ENCODE measurements around the gene FRMD8. TPM values are rescaled to one million over a fixed set of nuclear protein-coding genes. Genes with fewer than 3 reads are reported as not detected.

Gene FRMD8
- total RNA-seq, 3 donors from 2014 or later (not counting 1 experiment from before 2014, with no cell fraction given): 45.6 to 58.4 (median 57.7) TPM

GRCh38 chr11:65382804-65383368 is 3.6 kb upstream of the FRMD8 start:
- no peaks in the 10 kb centered on the region for H3K36me3 Mint-ChIP-seq
- no peak for ATAC-seq
- peak overlapping the region; percentile 89 for H3K4me3 Mint-ChIP-seq
- no peaks in the 10 kb centered on the region for H3K36me3 ChIP-seq (ENCODE audit: control insufficient read depth, insufficient read depth, low read length)
- peak overlapping the region; percentile 51 for H3K4me3 ChIP-seq (ENCODE audit: low read length)
- peaks cover 39 to 60% of the 10 kb centered on the region in 2 donors for H3K4me1 Mint-ChIP-seq
- no peaks in the 10 kb centered on the region for H3K9me3 Mint-ChIP-seq
- peak overlapping the region; percentile 92 for H3K27ac ChIP-seq (ENCODE audit: low read length)
- no peaks in the 10 kb centered on the region for H3K27me3 ChIP-seq (ENCODE audit: control insufficient read depth, insufficient read depth, low read length)
- H3K9me3 ChIP-seq (ENCODE audit: control insufficient read depth, insufficient read depth, low read length): no peaks in the 10 kb centered on the region
- intact Hi-C loops (cut with micrococcal nuclease): loop anchor here (1.0 kb wide), 4 partner anchors 33 to 127 kb away; no protein-coding TSS in a partner anchor
- peak overlapping the region; percentile 99 for H3K27ac Mint-ChIP-seq
- TF ChIP-seq CTCF (IDR thresholded peaks at IDR 0.05): no peak
- no peak for DNase-seq
- no peaks in the 10 kb centered on the region for H3K27me3 Mint-ChIP-seq (ENCODE audit: low read depth in 2 of 2)
- 21% methylated on average over 12 of the region's 12 CpGs for WGBS (ENCODE audit: insufficient coverage)
- peaks cover 82% of the 10 kb centered on the region for H3K4me1 ChIP-seq (ENCODE audit: control insufficient read depth, insufficient read depth, low read length)

- Histone ChIP-seq H3K27me3 (ENCODE audit: control insufficient read depth, insufficient read depth, low read length) (no peaks in the 10 kb centered on the region), H3K27ac (ENCODE audit: low read length) (peak overlapping the region; percentile 96), H3K9me3 (ENCODE audit: control insufficient read depth, insufficient read depth, low read length) (no peaks in the 10 kb centered on the region), H3K4me1 (ENCODE audit: control insufficient read depth, insufficient read depth, low read length) (peaks cover 83% of the 10 kb centered on the region), H3K4me3 (ENCODE audit: low read length) (no peak overlapping the region), H3K36me3 (ENCODE audit: control insufficient read depth, insufficient read depth, low read length) (peaks cover 4% of the 10 kb centered on the region)
- ATAC-seq: no peak
- no peaks in the 10 kb centered on the region for H3K36me3 Mint-ChIP-seq
- H3K4me3 Mint-ChIP-seq: peak overlapping the region; percentile 72
- no peak for DNase-seq
- H3K27ac Mint-ChIP-seq: peak overlapping the region; percentile 99
- intact Hi-C loops (cut with micrococcal nuclease): loop anchor here (2.0 kb wide), 1 partner anchor 47 kb away; no protein-coding TSS in a partner anchor
- no peaks in the 10 kb centered on the region for H3K27me3 Mint-ChIP-seq (ENCODE audit: low read depth in 2 of 2)
- no peaks in the 10 kb centered on the region for H3K9me3 Mint-ChIP-seq
- H3K4me1 Mint-ChIP-seq: peaks cover 46 to 69% of the 10 kb centered on the region in 2 donors
- 96% methylated on average over 5 of the region's 6 CpGs for WGBS (ENCODE audit: insufficient coverage)
- TF ChIP-seq CTCF (IDR thresholded peaks at IDR 0.05): no peak
Observed at GRCh38 chr11:65383778-65384177, 2.7 kb upstream of the FRMD8 start.

- Mint-ChIP-seq H3K27ac (peak overlapping the region; percentile 99), H3K36me3 (no peaks in the 10 kb centered on the region), H3K27me3 (ENCODE audit: low read depth in 2 of 2) (no peaks in the 10 kb centered on the region), H3K9me3 (no peaks in the 10 kb centered on the region), H3K4me1 (peaks cover 52 to 75% of the 10 kb centered on the region in 2 donors), H3K4me3 (peak overlapping the region; percentile 72)
- 64% methylated on average over 8 of the region's 8 CpGs for WGBS (ENCODE audit: insufficient coverage)
- no peaks in the 10 kb centered on the region for H3K27me3 ChIP-seq (ENCODE audit: control insufficient read depth, insufficient read depth, low read length)
- no peak for TF ChIP-seq CTCF (IDR thresholded peaks at IDR 0.05)
- no peak overlapping the region for H3K4me3 ChIP-seq (ENCODE audit: low read length)
- peak overlapping the region; percentile 96 for H3K27ac ChIP-seq (ENCODE audit: low read length)
- intact Hi-C loops (cut with micrococcal nuclease): loop anchor here (2.0 kb wide), 1 partner anchor 46 kb away; no protein-coding TSS in a partner anchor
- DNase-seq: peak; percentile 37 to 68
- H3K9me3 ChIP-seq (ENCODE audit: control insufficient read depth, insufficient read depth, low read length): no peaks in the 10 kb centered on the region
- peaks cover 5% of the 10 kb centered on the region for H3K36me3 ChIP-seq (ENCODE audit: control insufficient read depth, insufficient read depth, low read length)
- H3K4me1 ChIP-seq (ENCODE audit: control insufficient read depth, insufficient read depth, low read length): peaks cover 86% of the 10 kb centered on the region
- ATAC-seq: peak in 1 of 3 donors; percentile 7
Observed at GRCh38 chr11:65384301-65384889, 2.0 kb upstream of the FRMD8 start.

Data from natural killer cell (primary cell).